ES-I3 (cell line): ENCODE data around the gene SRSF3.

Source experiments
- H3K36me3 ChIP-seq: 2 replicates; pipeline ENCODE4 v1.6.1; 2013; ENCODE audit warnings: mild to moderate bottlenecking, low read length, control low read depth, moderate library complexity; ENCODE audit not compliant: insufficient read depth
- H3K4me1 ChIP-seq: 2 replicates; pipeline ENCODE4 v1.6.1; 2013; ENCODE audit warnings: mild to moderate bottlenecking, control low read depth, low read length; ENCODE audit not compliant: insufficient read depth
- H3K9ac ChIP-seq: 2 replicates; pipeline ENCODE4 v1.6.1; 2013; ENCODE audit warnings: low read depth, mild to moderate bottlenecking, low read length, moderate library complexity
- H3K9me3 ChIP-seq: 2 replicates; pipeline ENCODE4 v1.6.1; 2013; ENCODE audit warnings: mild to moderate bottlenecking, low read length, moderate library complexity; ENCODE audit not compliant: control insufficient read depth, insufficient read depth

SRSF3 gene

GRCh38 chr6:36633370-36633769 lies 39.2 kb downstream of the SRSF3 start:
- no peak overlapping the region for H3K9ac ChIP-seq
- H3K9me3 ChIP-seq = no peaks in the 10 kb centered on the region
- H3K4me1 ChIP-seq = peaks cover 3% of the 10 kb centered on the region; the same call in 1 of the 2 replicates
- H3K36me3 ChIP-seq = no peaks in the 10 kb centered on the region

DNA sequence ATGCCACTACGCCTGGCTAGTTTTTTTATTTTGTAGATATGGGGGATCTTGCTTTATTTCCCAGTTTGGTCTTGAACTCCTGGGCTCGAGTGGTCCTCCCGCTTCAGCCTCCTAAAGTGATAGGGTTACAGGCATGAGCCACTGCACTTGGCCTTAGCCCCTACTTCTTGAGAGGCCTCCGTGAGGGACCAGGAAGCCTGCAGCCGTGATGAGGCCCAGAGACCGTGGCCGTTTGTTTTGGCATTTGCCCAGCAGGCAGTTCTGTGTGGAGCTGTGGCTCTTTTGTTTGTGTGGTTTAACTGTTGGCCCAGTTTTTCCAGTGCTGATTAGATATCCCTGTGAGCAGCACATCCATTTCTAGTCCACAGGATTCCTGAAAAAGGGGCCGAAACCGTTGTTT lies 39.8 kb downstream of the SRSF3 start:
- Histone ChIP-seq H3K36me3 (no peaks in the 10 kb centered on the region), H3K9me3 (no peaks in the 10 kb centered on the region), H3K9ac (no peak overlapping the region), H3K4me1 (peaks cover 3% of the 10 kb centered on the region; the same call in 1 of the 2 replicates)

DNA sequence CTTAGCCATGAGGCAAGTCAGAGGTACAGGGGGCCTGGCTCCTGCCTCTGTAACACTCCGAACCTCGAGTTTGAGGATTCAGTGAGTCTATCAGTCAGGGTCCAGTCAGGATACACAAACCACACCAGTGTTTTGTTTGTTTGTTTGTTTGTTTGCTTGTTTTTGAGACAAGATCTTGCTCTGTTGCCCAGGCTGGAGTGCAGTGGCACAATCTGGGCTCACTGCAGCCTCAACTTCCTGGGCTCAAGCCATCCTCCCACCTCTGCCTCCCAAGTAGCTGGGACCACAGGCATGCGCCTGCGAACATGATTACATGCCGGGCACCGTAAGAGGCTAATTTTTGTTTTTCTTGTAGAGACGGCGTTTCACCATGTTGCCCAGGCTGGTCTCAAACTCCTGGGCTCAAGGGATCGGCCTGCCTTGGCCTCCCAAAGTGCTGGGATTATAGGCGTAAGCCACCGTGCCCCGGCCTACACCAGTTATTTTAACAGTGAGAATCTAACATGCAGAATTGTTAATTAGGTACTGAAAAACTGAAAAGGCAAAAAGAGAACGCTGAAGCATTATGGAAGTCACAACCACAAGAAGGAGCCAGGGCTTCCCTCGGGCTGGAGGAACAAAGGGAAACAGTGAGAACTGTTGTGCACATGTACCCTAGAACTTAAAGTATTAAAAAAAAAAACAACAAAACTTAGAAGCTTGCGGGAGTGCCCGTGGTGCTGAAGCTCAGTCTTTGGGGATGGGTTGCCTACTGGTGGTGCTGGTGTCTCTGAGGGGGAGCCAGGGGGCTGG lies 40.4 kb downstream of the SRSF3 start:
- no peak overlapping the region for H3K9ac ChIP-seq
- H3K4me1 ChIP-seq = peaks cover 3% of the 10 kb centered on the region; the same call in 1 of the 2 replicates

DNA sequence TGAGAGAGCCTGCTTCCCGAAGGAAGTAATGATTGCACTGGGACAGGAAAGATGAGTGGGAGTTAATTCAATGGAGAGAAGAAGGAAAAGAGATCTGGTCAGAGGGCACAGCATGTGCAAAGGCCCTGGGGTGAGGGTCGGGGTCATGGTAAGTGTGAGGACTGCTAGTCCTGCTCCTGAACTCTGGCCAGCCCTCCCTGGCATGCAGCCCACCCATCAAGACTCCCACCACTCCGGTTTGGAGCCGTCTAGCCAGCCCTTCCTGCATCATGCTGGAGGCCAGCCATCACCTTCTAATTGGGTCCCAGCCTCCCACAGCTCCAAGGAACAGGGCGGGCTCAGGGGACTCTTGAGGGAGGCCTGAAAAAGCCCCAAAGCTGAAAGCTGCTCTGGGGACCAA lies 42.1 kb downstream of the SRSF3 start:
- Histone ChIP-seq H3K9me3 (no peaks in the 10 kb centered on the region), H3K4me1 (peaks cover 5% of the 10 kb centered on the region; the same call in 1 of the 2 replicates), H3K36me3 (no peaks in the 10 kb centered on the region), H3K9ac (no peak overlapping the region)

More for the DNA sequence above, 40.4 kb downstream of the SRSF3 start:
- H3K9me3 ChIP-seq = no peaks in the 10 kb centered on the region
- no peaks in the 10 kb centered on the region for H3K36me3 ChIP-seq

DNA sequence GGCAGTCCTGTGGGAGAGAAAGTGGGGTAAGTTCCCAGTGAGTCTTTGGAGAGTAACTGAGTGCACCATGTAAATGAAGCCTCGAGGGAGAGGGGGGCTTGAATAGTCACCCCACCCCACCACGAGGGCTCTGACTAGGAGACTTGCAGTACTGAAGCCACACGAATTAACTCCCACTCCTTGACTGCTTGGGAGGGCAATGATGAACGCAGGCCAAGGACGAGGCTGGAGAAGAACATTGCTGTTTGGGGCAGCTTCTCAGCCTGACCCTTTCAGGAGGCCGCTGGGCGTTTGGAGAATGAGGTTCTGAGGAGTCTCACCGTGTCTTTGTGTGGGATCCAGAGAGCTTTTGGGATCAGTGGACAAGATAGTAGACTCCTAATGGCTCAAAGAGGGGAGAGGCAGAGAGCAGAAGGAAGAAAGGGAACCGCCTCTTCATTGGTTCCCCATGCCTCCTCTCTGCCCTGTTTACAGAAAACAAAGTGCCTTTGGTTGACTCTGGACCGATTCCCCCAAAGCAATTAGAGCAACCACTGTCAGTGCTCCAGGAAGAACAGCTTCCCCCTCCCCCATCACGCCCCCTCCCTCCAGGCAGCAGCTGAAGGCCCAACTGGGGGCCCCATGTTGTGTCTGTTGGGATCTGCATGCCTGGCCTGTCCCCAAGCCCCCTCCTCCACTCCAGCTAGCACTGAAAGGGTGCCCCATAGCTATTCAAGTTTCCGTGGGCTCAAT lies 42.7 kb downstream of the SRSF3 start:
- Histone ChIP-seq H3K4me1 (peaks cover 8% of the 10 kb centered on the region; the same call in 1 of the 2 replicates), H3K9ac (no peak overlapping the region), H3K9me3 (no peaks in the 10 kb centered on the region), H3K36me3 (no peaks in the 10 kb centered on the region)

- H3K9ac ChIP-seq = no peak overlapping the region
- no peaks in the 10 kb centered on the region for H3K9me3 ChIP-seq
- H3K36me3 ChIP-seq = no peaks in the 10 kb centered on the region
- peaks cover 8% of the 10 kb centered on the region; the same call in 1 of the 2 replicates for H3K4me1 ChIP-seq
These were observed 44.4 kb downstream of the SRSF3 start for GRCh38 chr6:36638579-36638978.

GRCh38 chr6:36639171-36639808 lies 45.1 kb downstream of the SRSF3 start:
- Histone ChIP-seq H3K4me1 (peaks cover 8% of the 10 kb centered on the region; the same call in 1 of the 2 replicates), H3K9ac (no peak overlapping the region), H3K9me3 (no peaks in the 10 kb centered on the region), H3K36me3 (no peaks in the 10 kb centered on the region)

GRCh38 chr6:36641543-36641942 lies 47.4 kb downstream of the SRSF3 start:
- Histone ChIP-seq H3K9me3 (no peaks in the 10 kb centered on the region), H3K9ac (no peak overlapping the region), H3K4me1 (peaks cover 8% of the 10 kb centered on the region; the same call in 1 of the 2 replicates), H3K36me3 (no peaks in the 10 kb centered on the region)

GRCh38 chr6:36642913-36643817 lies 49.0 kb downstream of the SRSF3 start:
- Histone ChIP-seq H3K4me1 (peaks cover 5% of the 10 kb centered on the region; the same call in 1 of the 2 replicates), H3K36me3 (no peaks in the 10 kb centered on the region), H3K9me3 (no peaks in the 10 kb centered on the region), H3K9ac (no peak overlapping the region)

DNA sequence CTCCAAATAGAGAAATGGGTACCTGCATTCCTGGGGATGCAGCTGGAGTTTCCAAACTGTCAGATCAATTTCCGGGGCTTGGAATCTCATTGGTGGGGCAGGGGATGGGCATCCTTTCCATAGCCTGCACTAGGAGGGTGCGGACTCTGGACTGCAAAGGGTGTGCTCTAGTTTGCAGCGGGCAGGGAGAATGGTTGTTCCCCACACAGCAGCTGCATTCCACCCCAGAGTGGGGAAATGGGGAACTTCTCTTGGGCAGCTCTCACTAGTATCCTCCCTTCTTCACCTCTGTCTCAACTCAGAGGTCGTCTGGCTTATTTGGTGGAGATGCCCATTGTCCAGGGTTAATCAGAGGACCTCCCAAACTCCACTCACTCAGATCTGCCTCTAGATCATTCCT lies 49.8 kb downstream of the SRSF3 start:
- Histone ChIP-seq H3K9ac (no peak overlapping the region), H3K36me3 (no peaks in the 10 kb centered on the region), H3K4me1 (peaks cover 5% of the 10 kb centered on the region; the same call in 1 of the 2 replicates), H3K9me3 (no peaks in the 10 kb centered on the region)

- peaks cover 11% of the 10 kb centered on the region; the same call in 1 of the 2 replicates for H3K4me1 ChIP-seq
- no peaks in the 10 kb centered on the region for H3K36me3 ChIP-seq
- H3K9ac ChIP-seq = no peak overlapping the region
- H3K9me3 ChIP-seq = no peaks in the 10 kb centered on the region
These were observed 54.9 kb downstream of the SRSF3 start for GRCh38 chr6:36649086-36649485.

GRCh38 chr6:36649701-36650484 lies 55.7 kb downstream of the SRSF3 start:
- peaks cover 11% of the 10 kb centered on the region; the same call in 1 of the 2 replicates for H3K4me1 ChIP-seq
- no peak overlapping the region for H3K9ac ChIP-seq
- H3K36me3 ChIP-seq = no peaks in the 10 kb centered on the region
- H3K9me3 ChIP-seq = no peaks in the 10 kb centered on the region

GRCh38 chr6:36650848-36651478 lies 56.8 kb downstream of the SRSF3 start:
- no peak overlapping the region for H3K9ac ChIP-seq
- peaks cover 11% of the 10 kb centered on the region; the same call in 1 of the 2 replicates for H3K4me1 ChIP-seq
- no peaks in the 10 kb centered on the region for H3K36me3 ChIP-seq
- H3K9me3 ChIP-seq = no peaks in the 10 kb centered on the region
